Umbilical cord (tissue), 2 donors: ENCODE data around the gene LMNTD2. TPM values are rescaled to one million over a fixed set of nuclear protein-coding genes. Genes with fewer than 3 reads are reported as not detected.
A peak's percentile ranks its signal among the peaks of the same experiment; 100 is the strongest.

ENCODE experiments used
- DNase-seq: peaks from one replicate; pipeline ENCODE4 v3.0.0-alpha.2; 2015; ENCODE audit warnings: low spot score
- total RNA-seq: library from RNA; depleted of rRNA; stranded (reverse); fragments of >200 nt; gene quantifications from one replicate; pipeline ENCODE4 v1.2.3, GENCODE V29; 2014; ENCODE audit warnings: low replicate concordance; ENCODE audit not compliant: insufficient read depth

The LMNTD2 gene
- total RNA-seq, 1 donor from 2014 or later: 0.48 TPM

- DNase-seq: no peak
These were observed 7.2 kb downstream of the LMNTD2 start for GRCh38 chr11:553083-553987.

GRCh38 chr11:551596-551995 is 8.9 kb downstream of the LMNTD2 start:
- no peak for DNase-seq

- DNase-seq: no peak
These were observed 9.4 kb downstream of the LMNTD2 start for GRCh38 chr11:551131-551530.

DNA sequence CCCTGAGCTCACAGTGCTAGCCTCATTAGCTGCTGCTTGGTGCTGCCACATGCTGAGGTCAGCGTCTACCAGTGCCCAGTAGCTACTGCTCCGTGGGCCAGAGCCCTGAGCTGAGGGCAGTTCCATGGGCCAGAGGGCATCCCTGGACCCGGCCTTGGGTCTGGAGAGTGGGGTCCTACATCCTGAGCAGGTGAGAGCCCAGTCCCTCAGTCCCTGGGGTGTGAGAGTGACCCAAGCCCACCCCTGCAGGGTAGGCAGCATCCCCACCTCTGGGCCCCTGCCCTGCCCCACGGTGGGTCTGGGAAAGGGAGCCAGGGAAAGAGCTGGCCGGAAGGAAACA is 9.8 kb downstream of the LMNTD2 start:
- no peak for DNase-seq

DNA sequence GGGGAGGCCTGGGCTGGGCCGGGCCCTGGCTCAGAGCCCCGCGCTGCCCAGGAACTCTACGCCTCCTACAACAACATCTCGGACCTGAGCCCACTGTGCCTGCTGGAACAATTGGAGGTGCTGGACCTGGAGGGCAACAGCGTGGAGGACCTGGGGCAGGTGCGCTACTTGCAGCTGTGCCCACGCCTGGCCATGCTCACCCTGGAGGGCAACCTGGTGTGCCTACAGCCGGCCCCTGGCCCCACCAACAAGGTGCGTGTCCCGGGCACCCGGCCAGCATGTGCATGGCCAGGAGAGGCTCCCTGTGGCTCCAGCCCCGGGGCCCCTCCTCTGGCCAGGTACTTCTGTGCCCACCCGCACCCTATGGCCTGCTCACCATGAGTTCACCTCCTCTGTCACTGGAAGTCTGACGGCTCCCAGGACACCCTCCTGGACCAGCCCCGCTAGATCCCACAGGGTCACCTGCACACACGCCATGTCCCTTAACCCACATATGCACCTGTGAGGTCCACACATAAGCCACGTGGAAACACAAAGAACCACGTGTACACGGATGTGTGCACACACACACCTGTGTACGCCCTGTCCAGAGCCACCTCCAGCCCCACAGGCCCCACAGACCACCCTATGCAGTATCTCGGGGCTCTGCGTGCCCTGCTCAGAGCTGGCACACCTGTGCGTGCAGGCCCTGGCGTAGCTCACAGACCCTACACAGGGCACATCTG is 10.4 kb downstream of the LMNTD2 start:
- no peak for DNase-seq

GRCh38 chr11:548700-549603 is 11.6 kb downstream of the LMNTD2 start:
- no peak for DNase-seq

DNA sequence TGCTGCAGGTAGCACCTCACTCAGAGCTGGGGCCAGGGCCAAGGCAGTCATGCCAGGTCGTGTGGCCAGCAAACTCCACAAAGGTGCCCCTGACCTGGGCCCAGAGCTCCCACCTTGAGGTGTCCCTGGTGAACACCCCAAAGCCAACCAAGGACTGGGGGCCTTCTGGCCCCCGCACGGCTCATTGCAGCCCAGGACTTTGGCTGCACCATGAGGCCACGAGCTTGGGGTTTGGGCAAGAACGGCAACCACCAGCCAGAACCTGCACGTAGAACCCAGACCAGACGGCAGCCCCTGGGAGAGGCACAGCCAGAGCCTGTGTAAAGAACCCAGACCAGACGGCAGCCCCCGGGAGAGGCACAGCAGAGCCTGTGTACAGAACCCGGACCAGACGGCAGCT is 15.4 kb downstream of the LMNTD2 start:
- DNase-seq: no peak

GRCh38 chr11:544817-545166 is 15.7 kb downstream of the LMNTD2 start:
- no peak for DNase-seq

GRCh38 chr11:541433-541885 is 19.1 kb downstream of the LMNTD2 start:
- DNase-seq: no peak

DNA sequence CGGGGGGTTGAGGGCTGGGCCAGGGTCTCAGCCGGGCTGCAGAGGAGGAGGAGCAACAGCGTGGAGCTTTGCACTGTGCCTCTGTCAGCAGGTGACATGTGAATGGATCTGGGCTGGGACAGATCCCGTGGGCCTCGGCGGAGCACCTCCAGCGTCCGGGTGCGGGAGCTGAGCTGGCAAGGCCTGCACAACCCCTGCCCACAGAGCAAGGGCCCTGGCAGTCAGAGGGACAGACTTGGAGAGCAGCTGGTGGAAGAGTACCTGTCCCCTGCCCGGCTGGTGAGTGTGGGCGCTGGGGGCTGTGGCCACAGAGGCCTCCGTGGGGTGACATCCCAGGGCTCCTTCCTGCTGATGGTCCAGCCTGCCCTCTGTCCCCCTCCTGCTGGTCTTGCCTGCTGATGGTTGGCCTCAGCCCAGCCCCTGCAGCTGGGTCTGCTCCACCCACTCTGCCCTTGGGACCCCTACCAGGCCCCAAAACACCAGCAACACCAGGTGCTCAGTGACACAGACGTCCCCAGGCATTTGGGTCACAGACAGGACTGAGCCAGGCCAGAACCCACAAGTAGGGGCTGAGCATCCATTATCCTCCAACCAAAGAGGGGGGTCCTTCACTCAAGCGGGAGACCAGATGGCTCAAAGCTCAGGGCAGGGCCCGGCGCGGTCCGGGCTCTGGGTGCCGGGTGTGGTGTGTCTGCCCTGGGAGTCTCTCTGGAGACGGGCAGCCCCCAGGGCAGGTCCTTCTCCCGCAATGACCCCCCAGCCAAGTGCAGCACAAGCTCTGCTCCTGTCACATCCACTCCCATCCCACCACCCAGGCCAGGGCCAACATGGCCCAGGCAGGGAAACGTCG is 19.7 kb downstream of the LMNTD2 start:
- DNase-seq: no peak

- DNase-seq: no peak
These were observed 20.5 kb downstream of the LMNTD2 start for GRCh38 chr11:539971-540481.

DNA sequence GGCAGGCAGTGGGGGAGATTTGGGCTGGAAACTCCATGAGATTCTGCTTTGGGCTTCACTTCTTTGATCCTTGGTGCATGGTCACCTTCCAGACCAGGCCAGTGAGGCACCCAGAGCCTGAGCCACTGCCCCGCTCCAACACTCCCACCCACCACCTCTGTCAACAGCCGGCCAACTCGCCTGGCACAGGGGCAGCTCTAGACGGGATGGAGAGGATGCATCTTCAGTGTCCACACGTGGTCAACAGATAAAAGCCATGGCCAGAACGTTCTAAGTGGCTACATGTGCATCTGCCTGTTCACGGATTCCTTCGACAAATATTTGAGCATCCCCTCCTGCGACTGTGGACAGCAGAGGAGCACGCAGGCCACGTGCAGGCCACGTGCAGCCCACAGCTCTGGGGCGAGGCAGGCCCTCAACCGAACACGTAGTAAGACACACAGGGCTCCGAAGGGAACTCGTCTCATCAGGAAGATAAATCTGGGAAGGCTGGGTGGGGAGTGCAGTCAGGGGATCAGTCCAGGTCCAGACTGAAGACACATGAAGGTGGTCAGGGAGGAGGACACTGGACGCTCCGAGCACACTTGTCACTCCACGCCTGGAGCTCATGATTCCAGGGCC is 22.0 kb downstream of the LMNTD2 start:
- no peak for DNase-seq

DNA sequence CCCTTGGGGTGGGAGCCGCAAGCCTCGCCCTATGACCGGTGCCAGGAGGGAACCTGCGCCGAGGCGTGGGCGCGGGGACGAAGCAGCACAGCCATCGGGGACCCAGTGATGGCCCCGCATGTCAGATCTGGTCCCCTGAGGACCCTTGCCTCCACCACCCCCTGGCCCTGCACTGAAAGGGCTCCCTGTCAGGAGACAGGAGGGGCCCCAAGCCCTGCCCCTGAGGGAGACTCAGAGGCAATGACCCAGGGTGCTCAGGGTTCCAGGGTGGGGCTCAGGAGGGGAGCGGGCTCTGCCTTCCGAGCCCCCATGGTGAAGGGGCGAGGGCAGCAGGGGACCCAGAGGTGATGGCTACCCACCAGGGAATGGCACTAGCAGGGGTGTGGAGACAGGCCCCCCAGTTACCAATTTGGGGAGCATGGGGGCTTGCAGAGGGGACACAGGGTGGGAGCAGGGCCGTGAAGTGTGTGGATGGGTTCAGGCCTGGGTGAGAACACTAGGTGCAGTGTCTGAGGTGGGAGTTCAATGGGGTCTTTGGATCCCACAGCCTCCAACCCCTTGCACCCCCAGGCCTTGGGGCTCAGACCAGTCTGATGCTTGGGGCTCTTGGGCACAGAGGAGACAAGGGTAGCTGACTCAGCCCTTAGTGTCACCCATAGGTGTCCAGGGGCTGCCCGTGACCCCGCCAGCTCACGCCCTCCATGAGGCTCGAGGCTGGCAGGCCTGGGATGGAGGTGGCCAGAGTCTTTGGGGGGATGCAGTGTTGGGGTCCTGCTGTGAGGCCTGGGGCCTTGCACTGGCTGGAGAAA is 22.7 kb downstream of the LMNTD2 start:
- no peak for DNase-seq

GRCh38 chr11:536841-537621 is 23.5 kb downstream of the LMNTD2 start, which contains the start of gene LRRC56:
Gene LRRC56, plus strand, starts transcription at chr11:537527. Its CDS starts 3,158 bp downstream, at chr11:540685.
- peak; percentile 56 for DNase-seq

DNA sequence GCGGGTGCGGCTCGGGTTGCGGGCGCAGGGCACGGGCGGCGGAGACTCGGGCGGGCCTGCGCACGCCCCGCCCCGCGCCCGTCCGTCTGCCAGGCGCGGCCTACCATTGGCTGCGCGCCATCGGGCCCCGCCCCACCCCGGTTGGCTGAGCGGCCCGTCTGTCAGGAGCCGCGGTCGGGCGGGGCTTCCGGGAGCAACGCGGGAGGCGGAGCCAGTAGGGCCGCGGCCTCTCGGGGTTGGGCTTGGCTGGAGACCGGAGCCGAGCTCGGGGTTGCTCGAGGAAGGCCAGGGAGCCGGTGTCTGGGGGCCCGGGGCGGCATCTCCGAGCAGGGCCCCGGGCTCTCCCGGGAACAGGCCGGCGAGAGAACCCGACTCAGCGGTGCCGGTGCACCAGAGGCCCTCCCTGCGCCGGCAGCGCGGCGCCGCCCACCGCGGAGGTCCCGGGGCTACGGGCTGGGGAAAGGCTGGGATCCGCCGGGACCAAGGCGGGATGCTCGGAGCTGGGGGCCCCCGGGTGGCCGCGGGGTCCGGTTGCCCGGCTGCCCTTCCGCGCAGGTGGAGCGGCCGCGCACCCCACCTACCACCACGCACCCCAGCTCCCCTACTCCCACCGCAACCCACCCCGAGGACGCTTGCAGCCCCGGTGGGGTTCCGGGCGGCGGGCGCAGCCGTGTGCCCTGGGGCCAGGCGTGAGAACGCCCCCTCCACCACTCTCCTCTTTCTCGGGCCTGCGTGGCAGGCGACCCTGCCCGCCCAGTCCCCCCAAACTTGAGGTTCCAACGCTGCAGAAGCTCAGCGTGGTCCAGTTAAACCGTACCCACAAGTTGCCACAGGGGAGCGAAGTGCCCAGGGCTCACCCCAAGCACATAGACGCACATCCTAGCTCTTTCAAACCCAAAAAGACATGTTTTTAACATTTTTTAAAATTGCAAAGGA is 24.8 kb downstream of the LMNTD2 start, which contains the start of gene HRAS:
Gene HRAS (minus strand): TSS at position 58 of the 936 bp plus-strand sequence.
- DNase-seq: peak; percentile 96

DNA sequence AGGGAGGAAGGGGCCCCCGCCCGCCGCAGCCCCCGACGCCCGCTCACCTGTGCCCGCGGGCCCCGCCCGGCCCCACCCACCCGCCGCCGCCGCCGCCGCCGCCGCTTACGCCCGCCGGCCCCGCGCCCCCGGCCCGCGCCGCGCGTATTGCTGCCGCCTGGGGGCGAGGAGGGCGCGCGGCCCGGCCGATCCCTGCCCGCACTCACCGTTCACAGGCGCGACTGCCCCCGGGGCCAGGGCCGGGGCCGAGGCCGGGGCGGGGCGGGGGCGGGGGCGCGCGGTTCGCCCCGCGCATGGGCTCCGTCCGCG is 25.4 kb downstream of the LMNTD2 start:
- DNase-seq: no peak

- DNase-seq: peak; percentile 55
These were observed 25.9 kb downstream of the LMNTD2 start for GRCh38 chr11:534396-535209.
